Uterus (tissue), 4 donors: Measurements from ENCODE around the gene SHC4. TPM values are rescaled to one million over a fixed set of nuclear protein-coding genes. Genes with fewer than 3 reads are reported as not detected.

Source experiments
- DNase-seq, 2 donors: peaks; one replicate each; pipeline ENCODE4 v3.0.0-alpha.2; 2019 to 2020
- H3K27ac ChIP-seq, 2 donors: fragments of 200-600 bp; sonication (generic); 1 replicate in 1 of 2; 2 replicates in 1 of 2; pipeline ENCODE4 v1.5.1; 2016 to 2018
- H3K27me3 ChIP-seq, 2 donors: fragments of 200-600 bp; sonication (generic); one replicate each; pipeline ENCODE4 v1.5.1; 2018 to 2019; ENCODE audit warnings: control low read depth in 1 of 2
- H3K36me3 ChIP-seq, 2 donors: fragments of 200-600 bp; sonication (generic); one replicate each; pipeline ENCODE4 v1.5.1; 2019; ENCODE audit warnings: control low read depth in 1 of 2
- H3K4me1 ChIP-seq, 2 donors: fragments of 200-600 bp; sonication (generic); one replicate each; pipeline ENCODE4 v1.5.1; 2018 to 2019; ENCODE audit warnings: control low read depth in 1 of 2
- H3K4me3 ChIP-seq, 2 donors: fragments of 200-600 bp; sonication (generic); 1 replicate in 1 of 2; 2 replicates in 1 of 2; pipeline ENCODE4 v1.5.1; 2018 to 2019; ENCODE audit warnings: mild to moderate bottlenecking in 1 of 2
- H3K9me3 ChIP-seq, 2 donors: fragments of 200-600 bp; sonication (generic); one replicate each; pipeline ENCODE4 v1.5.1; 2019; ENCODE audit warnings: control low read depth in 1 of 2
- POLR2A ChIP-seq, 2 donors: fragments of 450-650 bp; IDR thresholded peaks; one replicate each; pipeline ENCODE4 v1.6.1; 2016; ENCODE audit warnings: antibody characterized with exemption in 2 of 2, mild to moderate bottlenecking in 1 of 2, moderate library complexity in 1 of 2
- intact Hi-C: fragments of 100-400 bp; cut with DNase I; formaldehyde crosslinking; loops from one replicate; pipeline ENCODE4 v1.15.1; 2023; ENCODE audit warnings: low total_unique reads
- small RNA-seq: library from RNA; depleted of rRNA; stranded (forward); fragments of <200 nt; gene quantifications from one replicate; pipeline ENCODE3, GENCODE V24; 2016
- total RNA-seq, 4 donors: library from RNA; depleted of rRNA in 3 of 4; stranded (reverse); fragments of >200 nt in 3 of 4; gene quantifications; one replicate each; pipeline versions ENCODE4 v1.1.0 to v1.2.4, GENCODE V29; 2014 to 2023
- TF ChIP-seq, protein P1 (sequence below), 4 experiments: fragments of 200-600 bp in 2 of 4; fragments of 450-650 bp in 2 of 4; sonication (generic) in 2 of 4; IDR thresholded peaks; one replicate each; pipeline ENCODE4 v1.5.1; 2016 to 2019; ENCODE audit warnings: antibody characterized with exemption in 4 of 4, mild to moderate bottlenecking in 2 of 4, moderate library complexity in 1 of 4
- donor health status: DM: yes; HTN: yes; CAD: no.

The SHC4 gene
- total RNA-seq, 4 donors from 2014 or later = 0.88 to 6.8 (median 5.0) TPM; not detected in 1

DNA sequence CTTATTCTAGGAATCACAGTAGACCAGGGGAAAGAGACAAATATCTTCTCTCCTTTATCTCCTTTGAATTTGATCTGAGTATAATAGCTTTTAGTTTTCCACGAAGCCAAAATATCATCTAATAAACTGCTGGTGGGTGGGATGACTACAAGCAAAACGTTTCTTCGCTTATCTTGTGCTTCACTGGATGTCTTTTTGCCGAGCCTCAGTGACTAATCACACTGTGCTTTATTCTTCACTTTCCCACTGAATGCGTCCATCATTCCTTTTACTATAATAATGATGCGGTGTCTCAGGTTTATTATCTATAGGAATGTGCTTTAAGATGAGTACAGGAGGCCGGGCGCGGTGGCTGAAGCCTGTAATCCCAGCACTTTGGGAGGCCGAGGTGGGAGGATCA, 185.4 kb downstream of the SHC4 start:
- intact Hi-C loops = no loop called here
- DNase-seq = no peak
- H3K4me1 ChIP-seq = no peaks in the 10 kb centered on the region
- no peak overlapping the region for H3K4me3 ChIP-seq
- no peak for TF ChIP-seq POLR2A (IDR thresholded peaks at IDR 0.05)
- TF ChIP-seq, protein P1, sequence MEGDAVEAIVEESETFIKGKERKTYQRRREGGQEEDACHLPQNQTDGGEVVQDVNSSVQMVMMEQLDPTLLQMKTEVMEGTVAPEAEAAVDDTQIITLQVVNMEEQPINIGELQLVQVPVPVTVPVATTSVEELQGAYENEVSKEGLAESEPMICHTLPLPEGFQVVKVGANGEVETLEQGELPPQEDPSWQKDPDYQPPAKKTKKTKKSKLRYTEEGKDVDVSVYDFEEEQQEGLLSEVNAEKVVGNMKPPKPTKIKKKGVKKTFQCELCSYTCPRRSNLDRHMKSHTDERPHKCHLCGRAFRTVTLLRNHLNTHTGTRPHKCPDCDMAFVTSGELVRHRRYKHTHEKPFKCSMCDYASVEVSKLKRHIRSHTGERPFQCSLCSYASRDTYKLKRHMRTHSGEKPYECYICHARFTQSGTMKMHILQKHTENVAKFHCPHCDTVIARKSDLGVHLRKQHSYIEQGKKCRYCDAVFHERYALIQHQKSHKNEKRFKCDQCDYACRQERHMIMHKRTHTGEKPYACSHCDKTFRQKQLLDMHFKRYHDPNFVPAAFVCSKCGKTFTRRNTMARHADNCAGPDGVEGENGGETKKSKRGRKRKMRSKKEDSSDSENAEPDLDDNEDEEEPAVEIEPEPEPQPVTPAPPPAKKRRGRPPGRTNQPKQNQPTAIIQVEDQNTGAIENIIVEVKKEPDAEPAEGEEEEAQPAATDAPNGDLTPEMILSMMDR (IDR thresholded peaks at IDR 0.05) = no peak
- no peaks in the 10 kb centered on the region for H3K27me3 ChIP-seq
- H3K27ac ChIP-seq = no peak overlapping the region
- H3K9me3 ChIP-seq = no peaks in the 10 kb centered on the region
- no peaks in the 10 kb centered on the region for H3K36me3 ChIP-seq

DNA sequence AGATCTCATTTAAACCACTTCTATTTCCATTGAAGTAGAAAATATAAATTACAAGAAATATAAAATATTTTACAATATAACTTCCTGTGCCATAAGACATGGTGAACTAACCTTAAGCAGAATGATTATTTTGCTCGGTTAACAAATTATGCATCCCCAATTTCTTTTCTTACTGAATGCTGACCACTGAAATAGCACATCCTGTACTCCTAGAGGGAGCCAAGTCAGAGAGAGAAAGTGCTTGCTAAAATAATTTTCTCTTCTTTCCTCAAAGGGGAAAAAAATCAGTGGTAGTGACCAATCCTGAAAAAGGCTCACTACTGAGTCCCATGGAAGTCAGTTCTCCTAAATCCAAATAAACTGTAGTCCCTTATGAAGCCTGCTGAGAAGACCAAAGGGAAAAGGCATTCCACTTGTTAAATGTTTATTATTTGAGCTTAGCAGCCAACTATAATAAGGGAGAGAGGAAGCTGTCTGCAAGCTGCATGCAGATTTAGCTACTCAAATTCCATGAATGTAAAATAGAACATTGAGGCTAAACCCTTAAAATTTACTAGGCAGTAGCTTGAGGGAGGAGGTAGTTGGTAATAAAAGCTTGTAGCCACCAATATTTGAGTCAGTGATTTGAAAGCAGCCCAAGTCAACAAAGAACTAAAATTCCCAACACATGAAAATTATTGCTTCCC, 185.9 kb downstream of the SHC4 start:
- DNase-seq = no peak
- TF ChIP-seq, protein P1 (IDR thresholded peaks at IDR 0.05) = no peak
- no peak for TF ChIP-seq POLR2A (IDR thresholded peaks at IDR 0.05)
- Histone ChIP-seq H3K36me3 (no peaks in the 10 kb centered on the region), H3K9me3 (no peaks in the 10 kb centered on the region), H3K27ac (no peak overlapping the region), H3K4me1 (no peaks in the 10 kb centered on the region), H3K4me3 (no peak overlapping the region), H3K27me3 (no peaks in the 10 kb centered on the region)
- intact Hi-C loops = no loop called here

DNA sequence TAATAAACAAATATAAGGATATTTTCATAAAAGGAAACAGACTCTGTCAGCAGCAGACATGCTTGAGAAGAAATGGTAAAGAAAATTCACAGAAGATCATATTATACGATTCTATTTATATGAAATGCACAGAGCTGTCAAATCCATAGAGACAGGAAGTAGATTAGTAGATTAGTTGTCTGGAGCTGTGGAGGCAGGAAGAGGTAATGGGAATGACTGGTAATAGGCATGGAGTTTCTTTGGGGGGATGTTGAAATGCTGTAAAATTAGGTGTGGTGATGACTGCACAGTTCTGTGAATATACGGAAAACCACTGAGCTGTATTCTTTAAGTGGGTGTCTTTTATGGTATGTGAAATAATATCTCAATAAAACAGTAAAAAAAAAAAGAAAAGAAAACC, 188.2 kb downstream of the SHC4 start:
- Histone ChIP-seq H3K36me3 (no peaks in the 10 kb centered on the region), H3K4me1 (no peaks in the 10 kb centered on the region), H3K4me3 (no peak overlapping the region), H3K27me3 (no peaks in the 10 kb centered on the region), H3K9me3 (no peaks in the 10 kb centered on the region), H3K27ac (no peak overlapping the region)
- no peak for DNase-seq
- intact Hi-C loops = no loop called here
- TF ChIP-seq, protein P1 (IDR thresholded peaks at IDR 0.05) = no peak
- no peak for TF ChIP-seq POLR2A (IDR thresholded peaks at IDR 0.05)

DNA sequence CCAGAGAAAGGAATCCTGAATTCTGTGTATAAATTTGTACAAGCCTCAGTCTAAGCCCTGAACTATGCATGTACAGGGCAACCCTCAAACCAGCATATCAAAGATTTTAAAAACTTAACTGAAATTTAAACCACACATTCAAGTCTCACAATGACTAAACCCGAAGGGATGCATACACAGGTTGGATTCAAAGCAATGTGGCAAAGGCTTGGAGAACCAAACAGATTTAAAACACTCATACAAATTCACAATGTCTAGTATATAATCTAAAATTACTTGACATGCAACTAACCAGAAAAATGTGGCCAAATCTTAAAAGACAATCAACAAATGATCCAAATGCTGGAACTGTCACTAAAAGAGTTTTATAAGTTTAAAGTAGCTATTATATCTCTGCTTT, 189.2 kb downstream of the SHC4 start:
- Histone ChIP-seq H3K27me3 (no peaks in the 10 kb centered on the region), H3K4me3 (no peak overlapping the region), H3K4me1 (no peaks in the 10 kb centered on the region), H3K9me3 (no peaks in the 10 kb centered on the region), H3K36me3 (no peaks in the 10 kb centered on the region), H3K27ac (no peak overlapping the region)
- intact Hi-C loops = no loop called here
- TF ChIP-seq POLR2A (IDR thresholded peaks at IDR 0.05) = no peak
- TF ChIP-seq, protein P1 (IDR thresholded peaks at IDR 0.05) = no peak
- DNase-seq = no peak

Small RNAs within 50 kb of the gene (small RNA-seq; reads per million reads assigned to genes)
- gene RF00019 = not detected

Other genes with a start within 250 kb of the SHC4 start
- gene CEP152, start 152.8 kb downstream of the SHC4 start, total RNA-seq = 10 to 100 TPM in 1 of 4 donors, 1 to 10 TPM in 3; 4.2 to 10.5 (median 4.8) TPM
- gene EID1, start 85.8 kb downstream of the SHC4 start, total RNA-seq = 100 to 1,000 TPM; 196 to 427 (median 285) TPM
- gene SECISBP2L, start 82.5 kb upstream of the SHC4 start, total RNA-seq = 10 to 100 TPM; 24.8 to 73.9 (median 47.6) TPM
- 100 to 1,000 TPM in 2 of 4 donors, 10 to 100 TPM in 2; 59.1 to 181 (median 102) TPM for gene COPS2, start 191.7 kb upstream of the SHC4 start, total RNA-seq
- gene GALK2, start 206.3 kb upstream of the SHC4 start, total RNA-seq = 100 to 1,000 TPM in 1 of 4 donors, 10 to 100 TPM in 3; 65.1 to 178 (median 79.4) TPM